Measurements from ENCODE around the gene TMEM270. TPM values are rescaled to one million over a fixed set of nuclear protein-coding genes. Genes with fewer than 3 reads are reported as not detected.

The TMEM270 gene
- total RNA-seq, 4 donors from 2014 or later: not detected

- ATAC-seq (ENCODE audit: low FRiP score) (no peak), DNase-seq (ENCODE audit: low spot score) (no peak)
- TF ChIP-seq CTCF (IDR thresholded peaks at IDR 0.05): no peak
Measured at GRCh38 chr7:73890555-73891147, 29.7 kb downstream of the TMEM270 start.

DNA sequence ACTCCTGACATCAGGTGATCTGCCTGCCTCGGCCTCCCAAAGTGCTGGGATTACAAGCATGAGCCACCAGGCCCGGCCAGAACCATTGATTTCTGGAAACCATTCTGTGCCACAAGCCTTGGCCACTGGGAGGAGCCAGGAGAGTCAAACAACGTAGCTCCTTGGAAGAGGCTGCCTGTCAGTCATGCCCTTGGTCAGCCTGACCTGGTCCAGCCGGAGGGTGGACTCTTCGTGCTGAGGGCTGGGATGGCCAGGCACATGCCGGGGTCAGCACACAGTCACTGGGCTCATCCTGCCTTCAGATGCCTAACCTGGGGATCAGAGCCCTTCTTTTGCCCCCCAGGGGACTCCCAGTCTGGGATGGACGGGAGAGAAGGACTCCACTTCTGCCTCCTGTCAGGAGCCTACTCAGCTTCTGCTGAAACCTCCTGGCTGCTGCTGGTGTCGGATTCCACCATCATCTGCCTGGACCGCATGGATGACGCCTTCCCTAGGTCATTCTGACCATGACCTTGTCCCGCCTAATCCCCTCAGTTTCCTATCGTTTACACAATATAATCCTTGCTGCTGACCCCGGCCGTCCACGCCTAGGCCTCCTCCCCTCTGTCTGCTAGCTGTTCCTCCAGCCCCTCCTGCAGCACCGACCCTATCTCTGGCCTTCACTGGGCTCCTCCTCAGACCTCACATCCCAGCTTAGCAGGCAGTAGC is 30.4 kb downstream of the TMEM270 start:
- DNase-seq (ENCODE audit: low spot score) (no peak), ATAC-seq (ENCODE audit: low FRiP score) (no peak)
- no peak for TF ChIP-seq CTCF (IDR thresholded peaks at IDR 0.05)

- ATAC-seq (ENCODE audit: low FRiP score): no peak
- TF ChIP-seq CTCF (IDR thresholded peaks at IDR 0.05): no peak
- no peak for DNase-seq (ENCODE audit: low spot score)
Measured at GRCh38 chr7:73892003-73892999, 31.3 kb downstream of the TMEM270 start.

- ATAC-seq (ENCODE audit: low FRiP score): peak; percentile 20
- no peak for TF ChIP-seq CTCF (IDR thresholded peaks at IDR 0.05)
- DNase-seq (ENCODE audit: low spot score): no peak
Measured at GRCh38 chr7:73893342-73894101, 32.6 kb downstream of the TMEM270 start.

- DNase-seq (ENCODE audit: low spot score) (no peak), ATAC-seq (ENCODE audit: low FRiP score) (no peak)
- TF ChIP-seq CTCF (IDR thresholded peaks at IDR 0.05): no peak
Measured at GRCh38 chr7:73894166-73894565, 33.2 kb downstream of the TMEM270 start.

DNA sequence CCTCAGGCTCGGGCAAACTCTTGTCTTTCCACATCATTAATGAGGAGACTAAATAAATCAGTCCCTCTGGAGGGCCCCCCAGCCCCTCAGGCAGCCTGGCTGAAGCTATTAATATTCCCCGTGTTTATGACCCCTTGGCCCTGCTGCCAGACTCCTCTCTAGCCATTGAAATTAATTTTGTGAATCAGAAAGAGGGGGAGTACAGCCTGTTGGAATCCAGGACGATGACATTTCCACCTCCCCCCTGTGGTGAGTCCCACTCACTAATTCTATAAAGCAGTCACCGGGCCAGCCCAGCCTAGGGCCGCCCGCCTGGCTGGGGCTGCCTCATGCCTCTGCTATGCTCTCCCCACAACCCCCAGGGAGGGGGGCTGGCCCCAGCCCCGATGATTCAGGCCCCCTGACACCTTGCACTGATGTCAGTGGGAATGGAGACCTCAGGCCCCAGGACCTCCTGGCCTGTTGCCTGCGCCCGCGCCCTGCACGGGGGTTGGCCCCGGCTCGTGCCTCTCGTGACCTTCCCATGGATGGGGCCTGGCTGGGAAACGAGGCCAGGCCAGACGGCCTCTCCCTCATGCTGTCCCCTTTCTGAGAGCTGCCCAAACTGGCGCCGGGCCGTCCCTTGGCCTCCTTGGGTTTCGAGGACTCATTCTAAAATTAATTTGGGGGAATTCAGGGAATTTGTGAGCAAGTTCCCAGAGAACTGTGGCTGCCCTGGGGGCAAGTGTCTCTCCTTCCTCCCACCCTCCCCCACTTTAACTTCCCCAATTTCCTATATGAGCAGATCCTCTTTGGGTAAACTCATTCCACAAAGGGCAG is 34.0 kb downstream of the TMEM270 start:
- peak; percentile 32 for DNase-seq (ENCODE audit: low spot score)
- ATAC-seq (ENCODE audit: low FRiP score): peak; percentile 86
- no peak for TF ChIP-seq CTCF (IDR thresholded peaks at IDR 0.05)

All from omental fat pad (tissue), 4 donors.